ENCODE results near the gene SNX6.

The SNX6 gene

DNA sequence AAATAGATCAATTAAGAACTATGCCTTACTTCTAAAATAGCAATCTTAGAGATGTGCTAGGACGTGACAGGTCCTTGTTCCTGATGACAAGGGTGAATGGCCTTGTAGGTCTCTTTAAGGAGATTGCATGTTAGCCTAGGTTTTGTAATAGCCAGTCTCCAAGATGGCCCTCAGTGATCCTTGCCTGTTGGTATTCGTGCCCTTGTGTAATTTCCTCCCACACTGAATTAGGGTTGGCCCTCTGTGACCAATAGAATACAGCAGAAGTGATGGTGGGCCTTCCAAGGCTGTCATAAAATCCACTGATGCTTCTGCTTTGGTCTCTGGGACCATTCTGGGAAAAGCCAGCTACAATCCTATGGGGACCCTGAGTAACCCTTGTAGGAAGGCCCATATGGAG, 38.2 kb upstream of the SNX6 start:
- DNase-seq (ENCODE audit: low read depth) = peak; percentile 41
- no peak overlapping the region for H3K4me3 ChIP-seq (ENCODE audit: low read depth, low read length)
- TF ChIP-seq POLR2A (IDR thresholded peaks at IDR 0.05; ENCODE audit: extremely low read depth, insufficient read length) (no peak), MYC (IDR thresholded peaks at IDR 0.05; ENCODE audit: low read depth, low read length) (no peak)
- TF ChIP-seq, protein P1, sequence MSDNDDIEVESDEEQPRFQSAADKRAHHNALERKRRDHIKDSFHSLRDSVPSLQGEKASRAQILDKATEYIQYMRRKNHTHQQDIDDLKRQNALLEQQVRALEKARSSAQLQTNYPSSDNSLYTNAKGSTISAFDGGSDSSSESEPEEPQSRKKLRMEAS (IDR thresholded peaks at IDR 0.05; ENCODE audit: low read depth, low read length) = no peak
- TF ChIP-seq, protein P2, sequence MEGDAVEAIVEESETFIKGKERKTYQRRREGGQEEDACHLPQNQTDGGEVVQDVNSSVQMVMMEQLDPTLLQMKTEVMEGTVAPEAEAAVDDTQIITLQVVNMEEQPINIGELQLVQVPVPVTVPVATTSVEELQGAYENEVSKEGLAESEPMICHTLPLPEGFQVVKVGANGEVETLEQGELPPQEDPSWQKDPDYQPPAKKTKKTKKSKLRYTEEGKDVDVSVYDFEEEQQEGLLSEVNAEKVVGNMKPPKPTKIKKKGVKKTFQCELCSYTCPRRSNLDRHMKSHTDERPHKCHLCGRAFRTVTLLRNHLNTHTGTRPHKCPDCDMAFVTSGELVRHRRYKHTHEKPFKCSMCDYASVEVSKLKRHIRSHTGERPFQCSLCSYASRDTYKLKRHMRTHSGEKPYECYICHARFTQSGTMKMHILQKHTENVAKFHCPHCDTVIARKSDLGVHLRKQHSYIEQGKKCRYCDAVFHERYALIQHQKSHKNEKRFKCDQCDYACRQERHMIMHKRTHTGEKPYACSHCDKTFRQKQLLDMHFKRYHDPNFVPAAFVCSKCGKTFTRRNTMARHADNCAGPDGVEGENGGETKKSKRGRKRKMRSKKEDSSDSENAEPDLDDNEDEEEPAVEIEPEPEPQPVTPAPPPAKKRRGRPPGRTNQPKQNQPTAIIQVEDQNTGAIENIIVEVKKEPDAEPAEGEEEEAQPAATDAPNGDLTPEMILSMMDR (IDR thresholded peaks at IDR 0.05; ENCODE audit: low read depth, low read length) = no peak

DNA sequence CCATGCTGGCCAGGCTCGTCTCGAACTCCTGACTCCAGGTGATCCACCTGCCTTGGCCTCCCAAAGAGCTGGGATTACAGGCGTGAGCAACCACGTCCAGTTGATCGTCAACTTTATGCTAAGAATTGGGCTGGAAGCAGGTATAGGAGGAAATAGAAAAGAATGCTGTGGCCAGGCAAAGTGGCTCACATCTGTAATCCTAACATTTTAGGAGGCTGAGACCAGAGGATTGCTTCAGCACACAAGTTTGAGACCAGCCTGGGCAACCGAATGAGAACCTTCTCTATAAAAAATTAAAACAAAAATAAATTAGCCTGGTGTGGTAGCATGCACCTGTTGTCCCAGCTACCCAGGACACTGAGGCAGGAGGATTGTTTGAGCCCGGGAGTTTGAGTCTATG, 37.1 kb upstream of the SNX6 start:
- H3K4me3 ChIP-seq (ENCODE audit: low read depth, low read length) = no peak overlapping the region
- no peak for DNase-seq (ENCODE audit: low read depth)
- TF ChIP-seq, protein P1 (IDR thresholded peaks at IDR 0.05; ENCODE audit: low read depth, low read length) = no peak
- TF ChIP-seq POLR2A (IDR thresholded peaks at IDR 0.05; ENCODE audit: extremely low read depth, insufficient read length) = no peak
- TF ChIP-seq MYC (IDR thresholded peaks at IDR 0.05; ENCODE audit: low read depth, low read length) = no peak
- TF ChIP-seq, protein P2 (IDR thresholded peaks at IDR 0.05; ENCODE audit: low read depth, low read length) = no peak

DNA sequence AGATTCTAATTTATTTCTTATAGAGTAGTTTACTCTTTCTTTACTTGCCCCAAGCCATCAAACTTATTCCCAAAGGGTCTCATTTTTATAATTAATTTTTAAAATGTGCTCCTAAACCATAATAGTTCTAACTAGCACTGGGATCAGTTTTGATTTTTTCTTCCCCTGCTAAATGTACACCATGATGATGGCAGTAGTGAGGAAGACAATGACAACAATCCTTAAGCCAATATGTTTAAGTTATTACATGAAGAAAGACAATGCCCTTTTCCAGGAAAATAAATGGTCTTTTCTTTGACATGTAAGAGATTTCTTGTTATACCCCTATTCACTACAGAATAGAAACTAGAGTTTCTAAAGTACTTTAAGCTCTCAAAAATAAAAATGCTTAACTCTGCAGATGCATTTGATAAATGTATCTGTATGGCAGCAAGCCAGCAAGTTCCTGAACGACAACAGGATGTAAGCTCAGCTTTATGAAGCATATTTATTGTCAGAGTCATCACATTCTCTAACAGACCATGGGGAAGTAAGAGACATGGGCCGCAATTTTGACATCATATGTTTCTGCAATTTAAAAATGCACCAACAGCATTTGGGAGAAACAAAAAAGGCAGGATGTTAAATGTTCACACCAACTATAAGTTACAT, 36.0 kb upstream of the SNX6 start:
- DNase-seq (ENCODE audit: low read depth) = peak; percentile 26

DNA sequence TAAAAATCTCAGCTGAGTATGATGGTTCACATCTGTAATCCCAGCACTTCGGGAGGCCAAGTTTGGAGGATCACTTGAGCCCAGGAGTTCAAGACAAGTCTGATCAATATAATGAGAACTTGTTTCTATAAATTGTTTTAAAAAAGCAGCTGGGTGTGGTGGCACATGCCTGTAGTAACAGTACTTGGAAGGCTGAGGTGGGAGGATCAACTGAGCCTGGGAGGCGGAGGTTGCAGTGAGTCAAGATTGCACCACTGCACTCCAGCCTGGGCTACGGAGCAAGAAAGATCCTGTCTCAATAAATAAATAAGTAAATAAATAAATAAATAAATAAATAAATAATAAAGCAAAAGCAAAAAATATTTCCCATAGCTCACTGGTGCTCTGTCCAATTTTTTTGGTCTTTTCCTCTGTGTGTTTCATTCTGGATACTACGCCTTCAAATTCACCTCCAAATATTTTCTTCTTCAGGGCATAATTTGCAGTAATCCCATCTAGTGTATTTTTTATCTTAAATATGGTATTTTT, 32.7 kb upstream of the SNX6 start:
- DNase-seq (ENCODE audit: low read depth) = no peak
- H3K4me3 ChIP-seq (ENCODE audit: low read depth, low read length) = no peak overlapping the region
- TF ChIP-seq, protein P2 (IDR thresholded peaks at IDR 0.05; ENCODE audit: low read depth, low read length) = no peak
- no peak for TF ChIP-seq POLR2A (IDR thresholded peaks at IDR 0.05; ENCODE audit: extremely low read depth, insufficient read length)
- no peak for TF ChIP-seq MYC (IDR thresholded peaks at IDR 0.05; ENCODE audit: low read depth, low read length)
- TF ChIP-seq, protein P1 (IDR thresholded peaks at IDR 0.05; ENCODE audit: low read depth, low read length) = no peak

More for the DNA sequence above, 36.0 kb upstream of the SNX6 start:
- TF ChIP-seq MYC (IDR thresholded peaks at IDR 0.05; ENCODE audit: low read depth, low read length) = no peak
- TF ChIP-seq, protein P1 (IDR thresholded peaks at IDR 0.05; ENCODE audit: low read depth, low read length) = no peak
- TF ChIP-seq, protein P2 (IDR thresholded peaks at IDR 0.05; ENCODE audit: low read depth, low read length) = no peak
- no peak for TF ChIP-seq POLR2A (IDR thresholded peaks at IDR 0.05; ENCODE audit: extremely low read depth, insufficient read length)
- no peak overlapping the region for H3K4me3 ChIP-seq (ENCODE audit: low read depth, low read length)

DNA sequence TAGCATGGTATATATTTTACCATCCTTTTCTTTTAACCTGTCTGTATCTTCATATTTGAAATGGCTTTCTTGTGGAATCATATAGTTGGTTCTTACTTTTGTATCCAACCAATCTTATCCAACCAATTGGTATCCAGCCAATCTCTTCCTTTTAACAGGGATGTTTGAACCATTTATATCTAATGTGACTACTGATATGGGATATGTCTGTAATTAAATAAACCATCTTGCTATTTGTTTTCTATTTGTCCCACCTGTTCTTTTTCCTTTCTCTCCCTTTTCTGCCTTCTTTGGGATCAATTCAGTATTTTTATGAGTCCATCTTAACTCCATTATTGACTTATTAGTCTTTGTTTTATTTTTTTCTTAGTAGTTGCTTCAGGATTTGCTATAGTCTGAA, 30.8 kb upstream of the SNX6 start:
- no peak for DNase-seq (ENCODE audit: low read depth)
- TF ChIP-seq MYC (IDR thresholded peaks at IDR 0.05; ENCODE audit: low read depth, low read length) (no peak), POLR2A (IDR thresholded peaks at IDR 0.05; ENCODE audit: extremely low read depth, insufficient read length) (no peak)
- TF ChIP-seq, protein P2 (IDR thresholded peaks at IDR 0.05; ENCODE audit: low read depth, low read length) = no peak
- TF ChIP-seq, protein P1 (IDR thresholded peaks at IDR 0.05; ENCODE audit: low read depth, low read length) = no peak
- H3K4me3 ChIP-seq (ENCODE audit: low read depth, low read length) = no peak overlapping the region
